COLO668 (cell line): ENCODE results near the gene MYZAP.

Experiments
- DNase-seq: peaks from one replicate; lab custom pipeline; 2025; ENCODE audit not compliant: unreplicated experiment; lab: John Stamatoyannopoulos, UW

MYZAP gene

GRCh38 chr15:57591822-57592367 lies at the start of gene MYZAP:
Gene MYZAP, plus strand, starts transcription at chr15:57591904. Its CDS starts 131 bp downstream, at chr15:57592035.
- DNase-seq: peak; percentile 40

- DNase-seq: no peak
Observed at GRCh38 chr15:57542505-57542817, 49.2 kb upstream of the MYZAP start.

- DNase-seq: no peak
Observed at GRCh38 chr15:57544848-57545480, 46.7 kb upstream of the MYZAP start.

- DNase-seq: no peak
Observed at GRCh38 chr15:57545995-57546394, 45.7 kb upstream of the MYZAP start.

GRCh38 chr15:57547243-57547755 lies 44.4 kb upstream of the MYZAP start:
- DNase-seq: no peak

- no peak for DNase-seq
Observed at GRCh38 chr15:57548351-57548750, 43.4 kb upstream of the MYZAP start.

- no peak for DNase-seq
Observed at GRCh38 chr15:57548835-57549234, 42.9 kb upstream of the MYZAP start.

GRCh38 chr15:57549935-57550334 lies 41.8 kb upstream of the MYZAP start:
- no peak for DNase-seq

GRCh38 chr15:57550640-57551039 lies 41.1 kb upstream of the MYZAP start:
- DNase-seq: no peak

GRCh38 chr15:57551715-57552677 lies 39.7 kb upstream of the MYZAP start:
- DNase-seq: no peak

GRCh38 chr15:57552678-57553334 lies 38.9 kb upstream of the MYZAP start:
- no peak for DNase-seq

- DNase-seq: no peak
Observed at GRCh38 chr15:57553526-57553925, 38.2 kb upstream of the MYZAP start.

GRCh38 chr15:57554063-57554811 lies 37.5 kb upstream of the MYZAP start:
- peak; percentile 54 for DNase-seq

GRCh38 chr15:57554812-57555179 lies 36.9 kb upstream of the MYZAP start:
- no peak for DNase-seq

- no peak for DNase-seq
Observed at GRCh38 chr15:57555270-57555669, 36.4 kb upstream of the MYZAP start.

- DNase-seq: no peak
Observed at GRCh38 chr15:57556040-57556439, 35.7 kb upstream of the MYZAP start.

GRCh38 chr15:57557267-57557666 lies 34.4 kb upstream of the MYZAP start:
- no peak for DNase-seq

- no peak for DNase-seq
Observed at GRCh38 chr15:57557810-57558209, 33.9 kb upstream of the MYZAP start.

GRCh38 chr15:57559875-57560274 lies 31.8 kb upstream of the MYZAP start:
- peak; percentile 60 for DNase-seq

GRCh38 chr15:57561041-57561711 lies 30.5 kb upstream of the MYZAP start:
- DNase-seq: peak; percentile 66
